Mesodermal cell (in vitro differentiated cells): Measurements from ENCODE around the gene B4GALT4.
"Not testable (repeated sequence)": the region's sequence is repeated elsewhere in the genome, so short reads cannot be mapped to it uniquely, and the experiment has no call there.

Experiments
- H3K27ac ChIP-seq: 2 replicates; pipeline ENCODE4 v1.7.0; 2013; ENCODE audit warnings: mild to moderate bottlenecking, low read depth, low read length, moderate library complexity; ENCODE audit not compliant: severe bottlenecking
- H3K36me3 ChIP-seq: 2 replicates; pipeline ENCODE4 v1.7.1; 2013; ENCODE audit warnings: mild to moderate bottlenecking, low read length, moderate library complexity; ENCODE audit not compliant: control insufficient read depth, insufficient read depth
- H3K4me1 ChIP-seq: one replicate; pipeline ENCODE4 v1.7.1; 2013; ENCODE audit warnings: mild to moderate bottlenecking, low read length; ENCODE audit not compliant: insufficient read depth, control insufficient read depth, poor library complexity, severe bottlenecking
- H3K4me3 ChIP-seq: 2 replicates; pipeline ENCODE4 v1.7.0; 2013; ENCODE audit warnings: low read length, control low read depth, mild to moderate bottlenecking; ENCODE audit not compliant: insufficient read depth, poor library complexity, severe bottlenecking; ENCODE audit errors: extremely low read depth
- H3K9me3 ChIP-seq: 2 replicates; pipeline ENCODE4 v1.7.1; 2013; ENCODE audit warnings: mild to moderate bottlenecking, low read length, moderate library complexity; ENCODE audit not compliant: control insufficient read depth
- WGBS, 2 experiments: methylation state at CpG; one replicate each; pipeline ENCODE4 v1.1.5; 2013; ENCODE audit warnings: missing lambda C conversion rate in 2 of 2; ENCODE audit not compliant: insufficient coverage in 2 of 2; 5-methylcytosine and 5-hydroxymethylcytosine counted together

B4GALT4 gene

DNA sequence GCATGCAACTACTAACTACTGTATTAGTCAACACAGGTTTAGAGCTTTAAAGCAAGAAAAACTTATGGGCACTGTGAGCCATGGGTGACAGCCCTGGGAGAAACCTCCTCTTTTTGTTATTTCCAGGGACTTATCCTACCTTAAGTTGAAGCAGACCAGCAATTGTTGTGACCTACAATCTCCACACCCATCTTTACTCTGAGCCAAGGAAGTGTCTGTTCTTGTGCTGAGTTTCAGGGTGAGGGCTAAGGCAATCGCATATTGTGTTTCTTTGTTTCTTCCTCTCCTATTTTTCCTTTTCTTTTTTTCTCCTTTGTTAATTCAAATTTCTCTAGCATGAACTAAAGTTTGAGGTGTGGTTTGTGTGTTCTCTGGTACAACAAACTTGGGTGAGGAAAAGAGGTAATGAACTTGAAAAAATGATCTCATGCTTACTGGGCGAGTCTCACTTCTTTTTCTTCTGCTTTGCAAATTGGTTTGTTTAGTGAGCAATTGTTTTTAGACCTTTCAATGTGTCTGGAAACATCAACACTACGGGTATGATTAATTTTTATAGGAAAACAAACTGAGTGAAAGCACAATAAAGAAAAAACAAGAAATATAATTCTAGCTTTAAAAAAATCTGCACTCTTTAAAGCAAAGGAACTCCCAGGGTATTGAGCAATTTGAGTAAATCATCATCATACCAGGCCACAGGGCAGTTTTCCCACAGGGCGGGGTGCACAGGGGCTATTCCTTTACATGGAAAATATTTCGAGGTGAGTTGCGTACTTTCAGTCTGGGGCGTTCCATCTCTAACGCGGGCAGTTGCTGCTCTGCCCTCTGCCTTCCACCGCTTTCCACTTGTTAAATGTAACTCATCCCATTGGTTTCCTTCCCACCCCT lies 64.6 kb downstream of the B4GALT4 start:
- Histone ChIP-seq H3K27ac (no peak overlapping the region), H3K4me1 (no peaks in the 10 kb centered on the region), H3K9me3 (no peaks in the 10 kb centered on the region), H3K36me3 (no peaks in the 10 kb centered on the region), H3K4me3 (no peak overlapping the region)
- WGBS, 2 experiments: 96 to 100% methylated on average over 2 to 4 of the region's 10 CpGs

DNA sequence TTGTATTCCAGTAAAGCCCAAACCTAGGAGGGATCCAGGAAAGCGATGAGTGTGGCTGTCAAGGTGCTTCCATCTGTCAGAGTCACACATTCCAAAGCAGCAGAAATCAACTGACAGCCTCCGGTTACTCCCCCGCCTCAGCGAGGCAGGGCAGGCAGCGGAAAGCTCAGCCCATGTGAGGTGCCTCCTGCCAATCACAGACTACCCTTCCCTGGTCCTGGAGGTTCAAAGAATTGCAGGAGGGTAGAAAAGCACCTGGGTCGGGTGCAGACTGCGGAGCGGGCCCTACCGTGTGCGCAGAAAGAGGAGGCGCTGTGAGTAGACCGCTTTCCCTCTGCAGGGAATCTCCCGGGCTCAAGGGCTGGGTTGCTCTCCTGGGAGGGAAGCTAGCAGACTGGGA lies 67.4 kb downstream of the B4GALT4 start, which contains the start of gene UPK1B:
Gene UPK1B, plus strand, starts transcription at position 274 of the 400 bp plus-strand sequence. CDS start 13,144 bp downstream, outside the sequence.
- no peak within 1 kb of the TSS for H3K4me3 ChIP-seq
- no peak within 1 kb of the TSS for H3K27ac ChIP-seq
- no peaks in the 10 kb centered on the region for H3K4me1 ChIP-seq
- H3K9me3 ChIP-seq: no peaks in the 10 kb centered on the region
- H3K36me3 ChIP-seq: no peaks in the 10 kb centered on the region
- WGBS, 2 experiments: 20 to 24% methylated on average over 5 to 13 of the region's 13 CpGs

DNA sequence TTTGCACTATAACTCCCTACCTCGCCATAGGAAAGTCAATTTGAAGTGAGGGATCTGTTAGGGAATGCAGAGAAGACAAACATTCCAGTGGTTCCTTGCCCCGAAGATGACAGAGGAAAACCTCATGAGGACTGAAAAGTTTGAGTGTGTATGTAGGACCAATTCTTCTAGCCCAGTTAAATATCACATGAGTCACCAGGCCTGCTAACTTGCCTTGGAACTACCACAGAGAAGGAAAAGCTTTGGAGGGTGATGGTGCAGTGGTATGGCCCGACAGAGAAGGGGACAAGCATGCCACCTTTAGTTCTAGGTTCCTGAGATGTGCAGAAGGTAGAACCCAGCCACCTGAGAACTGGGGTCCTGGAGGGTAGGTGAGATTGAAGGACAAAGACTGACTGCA lies 69.9 kb downstream of the B4GALT4 start:
- H3K36me3 ChIP-seq: no peaks in the 10 kb centered on the region
- H3K4me1 ChIP-seq: no peaks in the 10 kb centered on the region
- H3K4me3 ChIP-seq: no peak overlapping the region
- H3K27ac ChIP-seq: no peak overlapping the region
- WGBS, 2 experiments: 89 to 93% methylated on average over 2 of the region's 3 CpGs
- no peaks in the 10 kb centered on the region for H3K9me3 ChIP-seq

DNA sequence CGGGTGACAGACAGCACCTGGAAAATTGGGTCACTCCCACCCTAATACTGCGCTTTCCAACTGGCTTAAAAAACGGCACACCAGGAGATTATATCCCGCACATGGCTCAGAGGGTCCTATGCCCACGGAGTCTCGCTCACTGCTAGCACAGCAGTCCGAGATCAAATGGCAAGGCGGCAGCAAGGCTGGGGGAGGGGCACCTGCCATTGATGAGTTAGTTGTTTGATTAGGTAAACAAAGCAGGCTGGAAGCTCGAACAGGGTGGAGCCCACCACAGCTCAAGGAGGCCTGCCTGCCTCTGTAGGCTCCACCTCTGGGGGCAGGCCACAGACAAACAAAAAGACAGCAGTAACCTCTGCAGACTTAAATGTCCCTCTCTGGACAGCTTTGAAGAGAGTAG lies 75.9 kb downstream of the B4GALT4 start:
- not testable (repeated sequence) for H3K4me3 ChIP-seq, H3K36me3 ChIP-seq, H3K4me1 ChIP-seq, H3K27ac ChIP-seq, H3K9me3 ChIP-seq
- WGBS, 2 experiments: 92 to 100% methylated on average over 3 to 8 of the region's 9 CpGs
